Stimulated activated CD4-positive, alpha-beta T cell treated with anti-CD3 and anti-CD28 coated beads, Interleukin-1b, Interleukin-23, amount 100 ng/mL, for 24 hours (primary cell): ENCODE results near the gene SYS1.

Experiments
- DNase-seq, 4 experiments: peaks; one replicate each; pipeline ENCODE4 v3.0.0-alpha.2; 2020; ENCODE audit warnings: low read depth in 4 of 4, low spot score in 1 of 4

SYS1 gene

GRCh38 chr20:45355209-45356084, 7.5 kb upstream of the SYS1 start:
- DNase-seq: no peak

DNA sequence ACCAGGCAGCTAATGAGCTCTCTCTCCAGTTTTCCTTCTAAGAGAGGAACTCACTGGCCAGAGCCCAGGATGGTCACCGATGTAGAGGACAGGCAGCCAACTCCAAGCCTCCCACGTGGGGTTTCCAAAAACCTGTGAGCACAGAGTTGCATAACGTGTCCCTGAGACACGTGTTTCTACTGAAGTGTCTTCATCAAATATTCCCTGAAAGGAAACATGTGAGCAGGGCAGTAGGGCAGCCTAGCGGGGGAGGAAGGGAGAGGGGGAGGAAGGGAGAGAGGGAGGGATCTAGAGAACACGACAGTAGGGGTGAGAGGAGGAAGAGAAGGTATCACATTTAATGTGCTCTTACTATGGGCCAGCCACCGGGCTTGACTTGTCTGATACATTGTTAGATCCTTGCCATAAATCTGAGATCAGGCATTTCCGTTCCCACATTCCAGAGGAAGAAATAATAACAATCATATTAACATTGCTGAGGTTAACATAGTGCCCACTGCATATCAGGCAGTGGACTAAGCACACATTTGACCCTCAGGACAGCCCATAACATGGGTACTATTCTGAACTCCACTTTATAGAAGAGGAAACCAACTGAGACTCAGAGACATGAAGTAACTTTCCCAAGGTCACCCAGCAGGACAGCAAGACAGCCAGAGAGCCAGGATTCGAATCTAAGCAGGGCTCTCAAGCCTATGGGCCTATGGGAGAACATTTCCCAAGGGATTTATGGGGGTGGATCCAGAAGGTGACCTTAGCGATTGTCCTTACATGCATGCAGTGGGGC, 4.5 kb upstream of the SYS1 start:
- no peak for DNase-seq

- no peak for DNase-seq
These were observed 3.9 kb upstream of the SYS1 start for GRCh38 chr20:45359069-45359405.

GRCh38 chr20:45359406-45360148, 3.4 kb upstream of the SYS1 start:
- no peak for DNase-seq

DNA sequence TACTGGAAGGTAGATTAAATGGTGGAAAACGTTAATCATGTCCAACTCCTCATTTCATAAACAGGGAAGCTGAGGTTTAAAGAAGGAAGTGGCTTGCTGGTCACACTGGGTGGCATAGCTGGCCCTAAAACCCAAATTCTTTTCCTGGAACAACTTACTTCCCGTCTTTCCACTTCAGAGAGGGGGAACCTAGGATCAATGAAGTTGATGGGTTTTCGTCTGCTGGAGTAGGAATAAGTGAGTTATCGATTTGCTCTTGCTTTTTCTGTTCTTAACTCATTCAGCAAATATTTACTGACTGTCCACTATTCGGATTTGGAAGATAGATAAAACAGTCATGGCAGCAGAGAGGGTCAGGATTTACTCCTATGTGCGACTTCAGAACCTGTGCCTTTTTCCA, 1.2 kb upstream of the SYS1 start:
- DNase-seq: no peak

GRCh38 chr20:45363611-45364492, 896 bp downstream of the SYS1 start:
- DNase-seq: no peak

DNA sequence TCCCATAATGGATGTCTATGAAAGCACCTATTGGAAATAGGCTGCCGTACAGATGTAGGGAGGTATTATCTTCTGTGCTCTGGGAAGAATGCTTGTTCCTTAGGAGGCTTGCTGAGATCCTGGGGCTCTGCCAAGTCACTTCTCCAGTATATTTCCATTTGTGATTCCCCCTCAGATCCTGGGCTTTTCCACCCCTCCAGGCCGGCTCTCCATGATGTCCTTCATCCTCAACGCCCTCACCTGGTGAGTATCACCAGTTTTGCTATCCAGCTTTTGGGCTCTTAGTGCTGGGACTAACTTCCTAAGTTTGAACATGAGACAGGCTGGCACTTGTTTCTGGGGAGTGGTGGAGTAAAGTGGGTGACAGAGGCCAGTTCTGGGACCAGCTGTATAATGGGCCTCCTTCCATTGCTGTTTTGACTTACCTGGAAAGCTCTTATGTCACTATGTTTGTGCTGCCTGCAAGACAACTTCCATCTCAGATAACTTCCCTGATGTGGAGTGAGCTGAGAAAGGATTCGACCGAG, 2.6 kb downstream of the SYS1 start:
- DNase-seq: no peak

GRCh38 chr20:45366192-45366591, 3.2 kb downstream of the SYS1 start:
- DNase-seq: no peak

DNA sequence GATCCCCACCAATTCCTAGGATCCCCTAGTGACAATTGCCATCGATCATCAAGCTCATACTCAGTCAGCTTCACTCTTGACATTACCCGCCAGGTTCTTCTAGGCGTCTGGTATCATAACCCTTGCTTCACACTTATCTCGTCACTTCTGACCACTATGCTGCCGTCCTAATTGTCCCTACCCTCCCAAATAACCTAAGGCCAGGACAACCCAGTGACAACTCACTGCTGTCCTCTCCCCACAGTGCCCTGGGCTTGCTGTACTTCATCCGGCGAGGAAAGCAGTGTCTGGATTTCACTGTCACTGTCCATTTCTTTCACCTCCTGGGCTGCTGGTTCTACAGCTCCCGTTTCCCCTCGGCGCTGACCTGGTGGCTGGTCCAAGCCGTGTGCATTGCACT, 3.7 kb downstream of the SYS1 start:
- DNase-seq: no peak

GRCh38 chr20:45367126-45367525, 4.2 kb downstream of the SYS1 start:
- DNase-seq: no peak

DNA sequence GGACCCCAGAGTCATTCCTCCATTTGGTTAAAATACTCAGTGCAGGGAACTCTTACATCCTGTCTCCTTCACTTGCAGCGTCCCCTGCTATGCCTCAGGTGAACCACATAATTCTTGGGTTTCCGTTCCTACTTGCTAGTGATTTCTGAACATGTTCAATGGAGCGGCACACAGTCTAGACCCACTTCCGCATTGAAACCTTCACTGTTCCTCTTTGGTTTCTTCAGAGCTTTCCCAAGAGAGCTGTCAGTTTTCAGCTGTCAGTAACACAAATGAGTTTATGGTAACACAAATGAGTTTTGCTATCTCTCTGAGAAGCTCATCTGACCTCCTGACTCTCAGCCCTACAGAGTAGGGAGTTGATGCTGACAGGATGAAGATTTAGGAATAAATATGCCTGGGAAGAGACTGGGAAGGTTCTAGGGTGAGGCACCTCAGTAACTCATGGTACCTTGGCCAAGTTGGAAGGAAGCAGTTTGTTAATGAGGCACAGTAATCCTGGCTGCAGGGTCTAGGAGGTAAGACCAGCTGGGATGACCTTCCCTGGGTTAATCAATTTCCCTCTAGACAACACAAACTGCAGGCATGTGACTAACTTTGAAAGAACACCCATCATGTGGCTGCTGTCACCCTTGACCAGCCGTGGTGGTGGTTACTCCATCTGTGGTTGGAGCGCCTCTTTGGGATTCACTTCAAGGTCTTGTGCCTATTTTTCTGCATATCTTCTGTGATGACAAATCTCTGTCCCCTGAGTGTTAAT, 5.4 kb downstream of the SYS1 start:
- DNase-seq: no peak

DNA sequence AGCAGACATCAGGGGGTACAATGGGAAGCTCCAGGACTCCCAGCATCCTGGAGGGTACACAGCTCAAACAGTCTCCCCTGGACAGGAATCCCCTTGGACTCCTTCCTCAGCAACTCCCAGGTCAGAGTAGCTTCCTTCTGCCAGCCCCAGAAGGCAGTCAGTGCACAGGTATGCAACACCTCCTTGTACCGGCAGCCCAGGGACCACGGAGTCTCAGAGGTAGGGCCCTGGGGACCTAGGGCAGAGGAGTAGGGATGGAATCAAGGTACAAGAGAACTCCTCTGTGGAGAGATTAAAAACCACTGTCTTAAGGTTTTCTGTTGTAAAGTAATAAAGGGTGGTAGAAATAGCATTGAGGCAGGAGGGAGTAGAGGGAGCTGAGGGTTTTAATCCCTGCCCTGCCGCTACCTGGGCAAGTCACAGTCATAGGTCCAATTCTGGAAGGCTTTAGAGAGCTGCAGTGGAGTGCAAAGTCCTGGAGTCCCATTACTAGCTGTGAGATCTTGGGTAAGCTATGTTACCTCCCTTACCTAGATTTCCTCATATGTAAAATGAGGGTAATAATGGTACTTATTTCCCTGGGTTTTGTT, 7.7 kb downstream of the SYS1 start:
- DNase-seq: no peak

DNA sequence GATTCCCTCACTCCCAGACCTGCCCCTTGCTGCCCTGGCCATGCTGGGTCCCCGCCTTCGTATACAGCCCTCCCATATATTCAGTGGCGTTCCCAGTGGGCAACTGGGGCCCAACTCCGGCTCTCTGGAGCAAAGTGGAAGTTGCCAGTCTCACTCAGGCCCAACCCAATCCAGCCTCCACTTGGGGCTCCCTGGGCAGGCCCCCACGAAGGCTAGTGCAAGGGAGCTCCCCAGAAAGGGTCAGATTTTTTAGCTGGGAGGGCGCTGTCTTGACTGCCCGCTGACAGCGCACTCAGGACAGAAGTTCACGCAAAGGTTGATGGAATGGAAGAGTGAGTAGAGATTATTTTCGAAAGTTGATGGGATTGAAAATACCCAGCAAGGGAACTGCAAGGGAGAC, 9.3 kb downstream of the SYS1 start:
- no peak for DNase-seq

- no peak for DNase-seq
These were observed 9.8 kb downstream of the SYS1 start for GRCh38 chr20:45372646-45373352.

DNA sequence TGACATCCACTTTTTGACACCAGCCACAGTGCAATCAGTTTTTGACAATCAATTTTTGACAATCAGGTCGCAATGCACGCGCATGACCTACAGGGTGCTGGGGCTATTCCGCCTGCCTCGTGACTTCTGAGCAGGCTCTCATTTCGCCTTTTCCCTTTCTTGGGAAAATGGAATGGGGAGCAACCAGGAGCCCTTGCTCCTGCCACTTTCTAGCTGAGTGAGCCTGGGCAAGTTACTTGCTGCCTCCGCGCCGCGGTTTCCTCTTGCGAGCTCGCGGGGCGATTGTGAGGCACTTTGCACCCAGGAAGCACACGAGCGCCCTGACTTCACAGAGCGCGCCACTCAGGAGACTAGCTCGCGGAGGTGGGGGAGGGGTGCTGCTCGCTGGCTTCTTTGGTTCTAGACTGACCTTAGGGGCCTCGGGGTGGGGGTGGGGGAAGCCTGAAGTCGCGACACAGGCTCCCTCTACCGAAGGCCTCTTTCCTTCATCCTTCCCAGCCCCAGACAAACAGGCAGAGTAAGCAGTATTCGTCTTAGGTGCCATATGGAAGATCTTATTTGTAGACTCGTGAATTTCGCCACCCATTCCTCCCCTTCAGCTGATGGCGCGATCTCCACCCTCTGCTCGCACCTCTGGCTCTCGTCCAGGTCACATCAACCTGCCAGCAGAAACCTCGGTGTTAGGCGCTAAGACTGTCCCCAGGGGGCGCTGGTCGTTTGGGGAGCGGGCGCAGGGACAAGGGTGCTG, 10.6 kb downstream of the SYS1 start:
- peak; percentile 81 to 93 (median 88) for DNase-seq

- DNase-seq: no peak
These were observed 11.1 kb downstream of the SYS1 start for GRCh38 chr20:45374101-45374467.

DNA sequence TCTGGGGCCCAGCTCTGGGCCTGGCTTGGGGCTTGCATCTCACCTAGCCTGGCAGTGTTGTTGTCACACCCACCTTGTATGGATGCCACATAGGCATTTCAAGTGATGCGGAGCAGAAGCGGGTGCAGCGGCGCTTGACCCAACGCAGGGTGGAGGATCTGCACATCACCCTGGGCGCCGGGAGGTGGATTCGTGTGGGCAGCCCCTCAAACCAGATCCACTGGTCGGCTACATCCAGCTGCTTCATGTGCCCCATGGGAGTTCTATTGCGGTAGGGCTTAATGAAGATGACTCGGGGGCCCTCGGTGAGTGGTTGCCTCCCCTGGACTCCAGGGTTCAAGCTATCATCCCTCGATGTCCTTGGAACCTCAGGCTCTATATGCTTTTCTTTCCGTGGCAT, 12.0 kb downstream of the SYS1 start:
- DNase-seq: no peak

- DNase-seq: no peak
These were observed 14.3 kb downstream of the SYS1 start for GRCh38 chr20:45377269-45377668.
